ENCODE data around the gene PTOV1. TPM values are rescaled to one million over a fixed set of nuclear protein-coding genes. Genes with fewer than 3 reads are reported as not detected.

PTOV1 gene
- total and polyA plus RNA-seq, 2 donors (not counting 1 experiment from before 2014, with no cell fraction given): 144 to 230 TPM

- intact Hi-C loops (cut with micrococcal nuclease): no loop called here
- Histone ChIP-seq H3K27me3 (replicated peaks in 1 of 4; ENCODE audit: control extremely low read depth in 1 of 4, control insufficient read depth in 3 of 4, insufficient read depth in 4 of 4, low read length in 3 of 4) (no peaks in the 10 kb centered on the region), H3K79me2 (ENCODE audit: control insufficient read depth, insufficient read depth, low read length) (no peaks in the 10 kb centered on the region), H2AFZ (ENCODE audit: insufficient read depth, low read depth, low read length, poor library complexity, severe bottlenecking) (no peak overlapping the region), H3K36me3 (replicated peaks in 1 of 2; ENCODE audit: control extremely low read depth in 1 of 2, control insufficient read depth in 1 of 2, extremely low read depth in 1 of 2, insufficient read depth in 2 of 2, low read length in 1 of 2) (peaks cover 0 to 64% of the 10 kb centered on the region in 2 experiments), H3K4me3 (ENCODE audit: control extremely low read depth in 1 of 5, extremely low read depth in 1 of 5, insufficient read depth in 1 of 5, low read depth in 2 of 5, low read length in 4 of 5) (no peak overlapping the region), H3K9me3 (ENCODE audit: control extremely low read depth in 1 of 3, control insufficient read depth in 2 of 3, insufficient read depth in 1 of 3, low read length in 2 of 3) (peaks cover 0 to 3% (median 0%) of the 10 kb centered on the region in 3 donors), H3K27ac (ENCODE audit: low read length in 2 of 2) (no peak overlapping the region), H3K4me1 (ENCODE audit: control insufficient read depth in 2 of 2, insufficient read depth in 2 of 2, low read length in 2 of 2) (peaks cover under 1 to 7% of the 10 kb centered on the region in 2 donors), H3K9ac (ENCODE audit: low read length) (no peak overlapping the region), H4K20me1 (ENCODE audit: control insufficient read depth, insufficient read depth, low read length, poor library complexity, severe bottlenecking) (no peaks in the 10 kb centered on the region), H3K4me2 (replicated peaks; ENCODE audit: low read depth, low read length, poor library complexity, severe bottlenecking) (no peak overlapping the region)
- ChIA-PET CTCF (interaction anchor here (0.5 kb wide), 1 partner anchor 917 kb away, joined by 3 read pairs; no protein-coding TSS in a partner anchor), POLR2A (no interaction called here)
- 94% methylated on average over 37 of the region's 38 CpGs for WGBS (ENCODE audit: insufficient coverage)
- H3K27me3 Mint-ChIP-seq: no peaks in the 10 kb centered on the region
- ATAC-seq (ENCODE audit: low read depth) (no peak), DNase-seq (no peak)
- no peak overlapping the region for H3K4me3 Mint-ChIP-seq
- H3K9me3 Mint-ChIP-seq (ENCODE audit: insufficient read depth): no peaks in the 10 kb centered on the region
- no peak overlapping the region for H3K27ac Mint-ChIP-seq
- H3K4me1 Mint-ChIP-seq: peaks cover 6% of the 10 kb centered on the region
- TF ChIP-seq EZH2 (IDR thresholded peaks at IDR 0.05; ENCODE audit: borderline replicate concordance, insufficient read depth, low read depth, low read length, poor library complexity, severe bottlenecking): no peak
- TF ChIP-seq, protein P1, sequence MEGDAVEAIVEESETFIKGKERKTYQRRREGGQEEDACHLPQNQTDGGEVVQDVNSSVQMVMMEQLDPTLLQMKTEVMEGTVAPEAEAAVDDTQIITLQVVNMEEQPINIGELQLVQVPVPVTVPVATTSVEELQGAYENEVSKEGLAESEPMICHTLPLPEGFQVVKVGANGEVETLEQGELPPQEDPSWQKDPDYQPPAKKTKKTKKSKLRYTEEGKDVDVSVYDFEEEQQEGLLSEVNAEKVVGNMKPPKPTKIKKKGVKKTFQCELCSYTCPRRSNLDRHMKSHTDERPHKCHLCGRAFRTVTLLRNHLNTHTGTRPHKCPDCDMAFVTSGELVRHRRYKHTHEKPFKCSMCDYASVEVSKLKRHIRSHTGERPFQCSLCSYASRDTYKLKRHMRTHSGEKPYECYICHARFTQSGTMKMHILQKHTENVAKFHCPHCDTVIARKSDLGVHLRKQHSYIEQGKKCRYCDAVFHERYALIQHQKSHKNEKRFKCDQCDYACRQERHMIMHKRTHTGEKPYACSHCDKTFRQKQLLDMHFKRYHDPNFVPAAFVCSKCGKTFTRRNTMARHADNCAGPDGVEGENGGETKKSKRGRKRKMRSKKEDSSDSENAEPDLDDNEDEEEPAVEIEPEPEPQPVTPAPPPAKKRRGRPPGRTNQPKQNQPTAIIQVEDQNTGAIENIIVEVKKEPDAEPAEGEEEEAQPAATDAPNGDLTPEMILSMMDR (IDR thresholded peaks at IDR 0.05): no peak
These were observed 48.8 kb upstream of the PTOV1 start for GRCh38 chr19:49801966-49802661.

DNA sequence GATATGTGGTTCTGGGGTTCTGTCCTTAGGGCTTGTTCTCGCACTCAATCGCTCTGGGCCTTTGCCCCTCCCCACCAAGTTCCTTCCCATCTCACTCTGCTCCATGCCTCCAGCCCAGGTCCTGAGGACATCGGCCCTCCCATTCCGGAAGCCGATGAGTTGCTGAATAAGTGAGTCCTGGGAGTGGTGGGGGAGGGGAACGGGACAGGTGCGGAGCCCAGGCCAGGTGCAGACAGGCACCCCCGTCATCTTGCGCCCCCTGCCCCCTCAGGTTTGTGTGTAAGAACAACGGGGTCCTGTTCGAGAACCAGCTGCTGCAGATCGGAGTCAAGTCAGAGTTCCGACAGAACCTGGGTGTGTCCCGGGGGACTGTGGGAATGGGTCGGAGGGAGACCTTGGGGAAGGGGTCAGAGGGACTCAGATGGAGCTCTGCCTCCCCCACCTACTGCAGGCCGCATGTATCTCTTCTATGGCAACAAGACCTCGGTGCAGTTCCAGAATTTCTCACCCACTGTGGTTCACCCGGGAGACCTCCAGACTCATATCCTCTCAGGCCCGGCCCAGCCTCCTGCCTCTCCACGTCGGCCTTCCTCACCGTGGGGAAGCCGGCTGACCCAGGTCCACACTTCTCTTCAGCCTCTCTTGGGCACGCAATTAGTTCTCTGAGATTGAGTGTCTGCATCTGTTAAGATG is 48.0 kb upstream of the PTOV1 start:
- no peak overlapping the region for H3K27ac ChIP-seq (ENCODE audit: low read length in 2 of 2)
- H3K4me2 ChIP-seq (replicated peaks; ENCODE audit: low read depth, low read length, poor library complexity, severe bottlenecking): no peak overlapping the region
- no peak for ATAC-seq (ENCODE audit: low read depth)
- 99% methylated on average over 13 of the region's 24 CpGs for WGBS (ENCODE audit: insufficient coverage)
- Mint-ChIP-seq H3K27ac (no peak overlapping the region), H3K4me3 (no peak overlapping the region), H3K27me3 (no peaks in the 10 kb centered on the region), H3K4me1 (peaks cover 14% of the 10 kb centered on the region), H3K9me3 (ENCODE audit: insufficient read depth) (no peaks in the 10 kb centered on the region)
- H3K79me2 ChIP-seq (ENCODE audit: control insufficient read depth, insufficient read depth, low read length): no peaks in the 10 kb centered on the region
- DNase-seq: no peak
- peaks cover 10 to 16% of the 10 kb centered on the region in 2 donors for H3K4me1 ChIP-seq (ENCODE audit: control insufficient read depth in 2 of 2, insufficient read depth in 2 of 2, low read length in 2 of 2)
- no peak overlapping the region for H2AFZ ChIP-seq (ENCODE audit: insufficient read depth, low read depth, low read length, poor library complexity, severe bottlenecking)
- intact Hi-C loops (cut with micrococcal nuclease): no loop called here
- POLR2A ChIA-PET: no interaction called here
- H3K9me3 ChIP-seq (ENCODE audit: control extremely low read depth in 1 of 3, control insufficient read depth in 2 of 3, insufficient read depth in 1 of 3, low read length in 2 of 3): peaks cover 0 to 3% (median 0%) of the 10 kb centered on the region in 3 donors
- TF ChIP-seq, protein P1 (IDR thresholded peaks at IDR 0.05): no peak
- TF ChIP-seq EZH2 (IDR thresholded peaks at IDR 0.05; ENCODE audit: borderline replicate concordance, insufficient read depth, low read depth, low read length, poor library complexity, severe bottlenecking): no peak
- no peaks in the 10 kb centered on the region for H4K20me1 ChIP-seq (ENCODE audit: control insufficient read depth, insufficient read depth, low read length, poor library complexity, severe bottlenecking)
- H3K36me3 ChIP-seq (replicated peaks in 1 of 2; ENCODE audit: control extremely low read depth in 1 of 2, control insufficient read depth in 1 of 2, extremely low read depth in 1 of 2, insufficient read depth in 2 of 2, low read length in 1 of 2): peaks cover 0 to 58% of the 10 kb centered on the region in 2 experiments
- CTCF ChIA-PET: no interaction called here
- no peak overlapping the region for H3K4me3 ChIP-seq (ENCODE audit: control extremely low read depth in 1 of 5, extremely low read depth in 1 of 5, insufficient read depth in 1 of 5, low read depth in 2 of 5, low read length in 4 of 5)
- H3K9ac ChIP-seq (ENCODE audit: low read length): no peak overlapping the region
- H3K27me3 ChIP-seq (replicated peaks in 1 of 4; ENCODE audit: control extremely low read depth in 1 of 4, control insufficient read depth in 3 of 4, insufficient read depth in 4 of 4, low read length in 3 of 4): no peaks in the 10 kb centered on the region
